HG03066 (cell line): Measurements from ENCODE around the gene GRHL3.

Source experiments
- ATAC-seq: cut with Tn5 transposase; IDR thresholded peaks from one replicate; pipeline ENCODE4 v1.9.1; 2021; ENCODE audit warnings: low read depth; ENCODE audit not compliant: unreplicated experiment

The GRHL3 gene

GRCh38 chr1:24391882-24392603 is 72.9 kb downstream of the GRHL3 start:
- peak; percentile 61 for ATAC-seq

GRCh38 chr1:24392604-24392946 is 73.4 kb downstream of the GRHL3 start:
- ATAC-seq, result no peak

GRCh38 chr1:24392982-24393650 is 74.0 kb downstream of the GRHL3 start:
- ATAC-seq, result no peak

GRCh38 chr1:24393892-24394291 is 74.7 kb downstream of the GRHL3 start:
- ATAC-seq, result no peak

GRCh38 chr1:24400065-24400464 is 80.9 kb downstream of the GRHL3 start:
- ATAC-seq, result no peak

GRCh38 chr1:24403806-24404205 is 84.6 kb downstream of the GRHL3 start:
- ATAC-seq, result no peak
